ENCODE data around the gene NPRL2. TPM values are rescaled to one million over a fixed set of nuclear protein-coding genes. Genes with fewer than 3 reads are reported as not detected.

NPRL2 gene
- total RNA-seq, 1 experiment from 2014 or later = 20.6 TPM

DNA sequence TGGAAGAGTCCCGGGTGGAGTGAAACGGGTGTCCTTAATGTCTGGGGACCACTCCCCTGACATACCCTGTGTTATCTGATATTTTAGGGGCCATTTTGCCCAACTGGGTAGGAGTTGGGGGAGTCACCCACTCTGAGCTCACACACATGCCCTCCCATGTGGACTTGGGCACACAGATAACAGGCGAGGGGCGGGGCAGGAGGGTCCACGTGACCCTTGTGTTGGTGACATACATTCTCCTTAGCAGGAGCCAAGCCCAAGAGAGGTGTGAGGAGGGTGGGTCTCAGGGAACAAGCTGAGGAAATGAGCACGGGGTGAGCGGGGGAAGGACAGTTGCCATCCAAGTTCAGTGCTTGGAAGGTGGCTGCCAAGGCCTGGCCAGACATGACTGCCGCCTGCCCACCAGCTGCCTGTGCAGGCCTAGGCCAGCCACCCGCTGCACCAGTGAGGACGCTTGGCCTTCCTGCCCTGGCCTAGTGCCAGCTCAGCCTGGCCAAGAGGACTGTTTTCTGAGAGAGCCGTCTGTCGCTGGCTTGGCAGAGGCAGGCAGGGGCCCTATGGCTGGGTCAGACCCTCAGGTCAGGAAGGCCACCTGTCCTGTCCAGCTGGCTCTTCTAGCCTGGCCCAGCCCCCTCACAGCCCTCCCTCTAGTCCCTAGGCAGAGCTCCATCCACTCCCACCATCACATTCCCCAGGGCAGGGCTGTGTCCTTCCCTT lies 40.1 kb upstream of the NPRL2 start:
- H3K9me3 Mint-ChIP-seq = no peaks in the 10 kb centered on the region
- no peaks in the 10 kb centered on the region for H3K4me1 Mint-ChIP-seq
- TF ChIP-seq, protein P1, sequence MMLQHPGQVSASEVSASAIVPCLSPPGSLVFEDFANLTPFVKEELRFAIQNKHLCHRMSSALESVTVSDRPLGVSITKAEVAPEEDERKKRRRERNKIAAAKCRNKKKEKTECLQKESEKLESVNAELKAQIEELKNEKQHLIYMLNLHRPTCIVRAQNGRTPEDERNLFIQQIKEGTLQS (CRISPR knock-in tag; conservative IDR thresholded peaks at IDR 0.05) = no peak
- TF ChIP-seq ZNF263 (CRISPR knock-in tag; IDR thresholded peaks at IDR 0.05; ENCODE audit: low read depth) (no peak), OVOL2 (CRISPR knock-in tag; IDR thresholded peaks at IDR 0.05; ENCODE audit: borderline replicate concordance) (no peak), ZNF219 (CRISPR knock-in tag; IDR thresholded peaks at IDR 0.05; ENCODE audit: borderline replicate concordance) (no peak), NR1H2 (CRISPR knock-in tag; IDR thresholded peaks at IDR 0.05) (no peak)
- TF ChIP-seq, protein P2, sequence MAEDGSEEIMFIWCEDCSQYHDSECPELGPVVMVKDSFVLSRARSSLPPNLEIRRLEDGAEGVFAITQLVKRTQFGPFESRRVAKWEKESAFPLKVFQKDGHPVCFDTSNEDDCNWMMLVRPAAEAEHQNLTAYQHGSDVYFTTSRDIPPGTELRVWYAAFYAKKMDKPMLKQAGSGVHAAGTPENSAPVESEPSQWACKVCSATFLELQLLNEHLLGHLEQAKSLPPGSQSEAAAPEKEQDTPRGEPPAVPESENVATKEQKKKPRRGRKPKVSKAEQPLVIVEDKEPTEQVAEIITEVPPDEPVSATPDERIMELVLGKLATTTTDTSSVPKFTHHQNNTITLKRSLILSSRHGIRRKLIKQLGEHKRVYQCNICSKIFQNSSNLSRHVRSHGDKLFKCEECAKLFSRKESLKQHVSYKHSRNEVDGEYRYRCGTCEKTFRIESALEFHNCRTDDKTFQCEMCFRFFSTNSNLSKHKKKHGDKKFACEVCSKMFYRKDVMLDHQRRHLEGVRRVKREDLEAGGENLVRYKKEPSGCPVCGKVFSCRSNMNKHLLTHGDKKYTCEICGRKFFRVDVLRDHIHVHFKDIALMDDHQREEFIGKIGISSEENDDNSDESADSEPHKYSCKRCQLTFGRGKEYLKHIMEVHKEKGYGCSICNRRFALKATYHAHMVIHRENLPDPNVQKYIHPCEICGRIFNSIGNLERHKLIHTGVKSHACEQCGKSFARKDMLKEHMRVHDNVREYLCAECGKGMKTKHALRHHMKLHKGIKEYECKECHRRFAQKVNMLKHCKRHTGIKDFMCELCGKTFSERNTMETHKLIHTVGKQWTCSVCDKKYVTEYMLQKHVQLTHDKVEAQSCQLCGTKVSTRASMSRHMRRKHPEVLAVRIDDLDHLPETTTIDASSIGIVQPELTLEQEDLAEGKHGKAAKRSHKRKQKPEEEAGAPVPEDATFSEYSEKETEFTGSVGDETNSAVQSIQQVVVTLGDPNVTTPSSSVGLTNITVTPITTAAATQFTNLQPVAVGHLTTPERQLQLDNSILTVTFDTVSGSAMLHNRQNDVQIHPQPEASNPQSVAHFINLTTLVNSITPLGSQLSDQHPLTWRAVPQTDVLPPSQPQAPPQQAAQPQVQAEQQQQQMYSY (CRISPR knock-in tag; IDR thresholded peaks at IDR 0.05) = no peak
- TF ChIP-seq, protein P3, sequence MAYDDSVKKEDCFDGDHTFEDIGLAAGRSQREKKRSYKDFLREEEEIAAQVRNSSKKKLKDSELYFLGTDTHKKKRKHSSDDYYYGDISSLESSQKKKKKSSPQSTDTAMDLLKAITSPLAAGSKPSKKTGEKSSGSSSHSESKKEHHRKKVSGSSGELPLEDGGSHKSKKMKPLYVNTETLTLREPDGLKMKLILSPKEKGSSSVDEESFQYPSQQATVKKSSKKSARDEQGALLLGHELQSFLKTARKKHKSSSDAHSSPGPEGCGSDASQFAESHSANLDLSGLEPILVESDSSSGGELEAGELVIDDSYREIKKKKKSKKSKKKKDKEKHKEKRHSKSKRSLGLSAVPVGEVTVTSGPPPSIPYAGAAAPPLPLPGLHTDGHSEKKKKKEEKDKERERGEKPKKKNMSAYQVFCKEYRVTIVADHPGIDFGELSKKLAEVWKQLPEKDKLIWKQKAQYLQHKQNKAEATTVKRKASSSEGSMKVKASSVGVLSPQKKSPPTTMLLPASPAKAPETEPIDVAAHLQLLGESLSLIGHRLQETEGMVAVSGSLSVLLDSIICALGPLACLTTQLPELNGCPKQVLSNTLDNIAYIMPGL (CRISPR knock-in tag; IDR thresholded peaks at IDR 0.05) = no peak
- TF ChIP-seq, protein P4, sequence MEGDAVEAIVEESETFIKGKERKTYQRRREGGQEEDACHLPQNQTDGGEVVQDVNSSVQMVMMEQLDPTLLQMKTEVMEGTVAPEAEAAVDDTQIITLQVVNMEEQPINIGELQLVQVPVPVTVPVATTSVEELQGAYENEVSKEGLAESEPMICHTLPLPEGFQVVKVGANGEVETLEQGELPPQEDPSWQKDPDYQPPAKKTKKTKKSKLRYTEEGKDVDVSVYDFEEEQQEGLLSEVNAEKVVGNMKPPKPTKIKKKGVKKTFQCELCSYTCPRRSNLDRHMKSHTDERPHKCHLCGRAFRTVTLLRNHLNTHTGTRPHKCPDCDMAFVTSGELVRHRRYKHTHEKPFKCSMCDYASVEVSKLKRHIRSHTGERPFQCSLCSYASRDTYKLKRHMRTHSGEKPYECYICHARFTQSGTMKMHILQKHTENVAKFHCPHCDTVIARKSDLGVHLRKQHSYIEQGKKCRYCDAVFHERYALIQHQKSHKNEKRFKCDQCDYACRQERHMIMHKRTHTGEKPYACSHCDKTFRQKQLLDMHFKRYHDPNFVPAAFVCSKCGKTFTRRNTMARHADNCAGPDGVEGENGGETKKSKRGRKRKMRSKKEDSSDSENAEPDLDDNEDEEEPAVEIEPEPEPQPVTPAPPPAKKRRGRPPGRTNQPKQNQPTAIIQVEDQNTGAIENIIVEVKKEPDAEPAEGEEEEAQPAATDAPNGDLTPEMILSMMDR (IDR thresholded peaks at IDR 0.05) = no peak
- TF ChIP-seq, protein P5, sequence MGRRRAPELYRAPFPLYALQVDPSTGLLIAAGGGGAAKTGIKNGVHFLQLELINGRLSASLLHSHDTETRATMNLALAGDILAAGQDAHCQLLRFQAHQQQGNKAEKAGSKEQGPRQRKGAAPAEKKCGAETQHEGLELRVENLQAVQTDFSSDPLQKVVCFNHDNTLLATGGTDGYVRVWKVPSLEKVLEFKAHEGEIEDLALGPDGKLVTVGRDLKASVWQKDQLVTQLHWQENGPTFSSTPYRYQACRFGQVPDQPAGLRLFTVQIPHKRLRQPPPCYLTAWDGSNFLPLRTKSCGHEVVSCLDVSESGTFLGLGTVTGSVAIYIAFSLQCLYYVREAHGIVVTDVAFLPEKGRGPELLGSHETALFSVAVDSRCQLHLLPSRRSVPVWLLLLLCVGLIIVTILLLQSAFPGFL (CRISPR knock-in tag; IDR thresholded peaks at IDR 0.05; ENCODE audit: borderline replicate concordance) = no peak
- H3K4me3 Mint-ChIP-seq = no peak overlapping the region
- H3K36me3 Mint-ChIP-seq = no peaks in the 10 kb centered on the region
- ChIA-PET POLR2A (interaction anchor here (0.6 kb wide), 1 partner anchor 1328 kb away, joined by 4 read pairs; no protein-coding TSS in a partner anchor), CTCF (interaction anchor here (0.7 to 2.1 kb wide), 5 partner anchors 26 to 221 kb away, joined by 3 to 6 read pairs (median 4); partner anchors contain the start of genes CISH and TUSC2)
- no peak for DNase-seq (ENCODE audit: low spot score)
- no peak for ATAC-seq
- no peak overlapping the region for H3K27ac Mint-ChIP-seq
- no peaks in the 10 kb centered on the region for H3K27me3 Mint-ChIP-seq (ENCODE audit: low read depth)

DNA sequence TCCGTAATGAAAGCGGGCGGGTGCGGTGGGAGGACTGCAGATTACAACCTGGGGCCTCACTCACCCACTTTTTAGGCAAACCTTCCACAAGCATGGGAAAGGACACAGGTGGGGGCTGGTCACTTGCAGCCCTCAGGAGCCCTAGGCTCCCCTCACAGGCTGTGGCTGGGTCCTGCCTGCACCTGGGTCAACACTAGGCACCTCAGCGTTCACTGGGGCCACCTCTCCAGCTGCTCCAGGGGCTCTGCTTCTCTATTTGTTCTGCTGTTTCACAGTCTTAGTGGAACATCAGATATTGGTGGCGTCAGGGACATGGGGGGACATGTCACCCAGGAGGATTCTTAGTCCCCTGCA lies 38.8 kb upstream of the NPRL2 start:
- no peaks in the 10 kb centered on the region for H3K36me3 Mint-ChIP-seq
- no peak overlapping the region for H3K4me3 Mint-ChIP-seq
- CTCF ChIA-PET = interaction anchor here (1.2 to 2.1 kb wide), 7 partner anchors 19 to 222 kb away, joined by 3 to 13 read pairs (median 4); partner anchors contain the start of genes CISH and ZMYND10
- no peaks in the 10 kb centered on the region for H3K9me3 Mint-ChIP-seq
- no peak overlapping the region for H3K27ac Mint-ChIP-seq
- no peak for ATAC-seq
- no peaks in the 10 kb centered on the region for H3K27me3 Mint-ChIP-seq (ENCODE audit: low read depth)
- no peak for DNase-seq (ENCODE audit: low spot score)
- H3K4me1 Mint-ChIP-seq = no peaks in the 10 kb centered on the region
- POLR2A ChIA-PET = no interaction called here
- no peak for TF ChIP-seq NR3C1 (CRISPR knock-in tag; conservative IDR thresholded peaks at IDR 0.05; ENCODE audit: low read depth)
- no peak for TF ChIP-seq RORB (CRISPR knock-in tag; IDR thresholded peaks at IDR 0.05)
- TF ChIP-seq SMAD3 (CRISPR knock-in tag; IDR thresholded peaks at IDR 0.05; ENCODE audit: borderline replicate concordance) = no peak
- no peak for TF ChIP-seq NR1H2 (CRISPR knock-in tag; IDR thresholded peaks at IDR 0.05)
- no peak for TF ChIP-seq FOXJ3 (CRISPR knock-in tag; IDR thresholded peaks at IDR 0.05; ENCODE audit: borderline replicate concordance)
- no peak for TF ChIP-seq GRHL2 (CRISPR knock-in tag; IDR thresholded peaks at IDR 0.05; ENCODE audit: insufficient replicate concordance, severe bottlenecking)
- TF ChIP-seq, protein P6, sequence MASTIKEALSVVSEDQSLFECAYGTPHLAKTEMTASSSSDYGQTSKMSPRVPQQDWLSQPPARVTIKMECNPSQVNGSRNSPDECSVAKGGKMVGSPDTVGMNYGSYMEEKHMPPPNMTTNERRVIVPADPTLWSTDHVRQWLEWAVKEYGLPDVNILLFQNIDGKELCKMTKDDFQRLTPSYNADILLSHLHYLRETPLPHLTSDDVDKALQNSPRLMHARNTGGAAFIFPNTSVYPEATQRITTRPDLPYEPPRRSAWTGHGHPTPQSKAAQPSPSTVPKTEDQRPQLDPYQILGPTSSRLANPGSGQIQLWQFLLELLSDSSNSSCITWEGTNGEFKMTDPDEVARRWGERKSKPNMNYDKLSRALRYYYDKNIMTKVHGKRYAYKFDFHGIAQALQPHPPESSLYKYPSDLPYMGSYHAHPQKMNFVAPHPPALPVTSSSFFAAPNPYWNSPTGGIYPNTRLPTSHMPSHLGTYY (CRISPR knock-in tag; IDR thresholded peaks at IDR 0.05) = no peak
- TF ChIP-seq IRF2 (CRISPR knock-in tag; IDR thresholded peaks at IDR 0.05; ENCODE audit: borderline replicate concordance, low read depth) = no peak
- TF ChIP-seq, protein P7, sequence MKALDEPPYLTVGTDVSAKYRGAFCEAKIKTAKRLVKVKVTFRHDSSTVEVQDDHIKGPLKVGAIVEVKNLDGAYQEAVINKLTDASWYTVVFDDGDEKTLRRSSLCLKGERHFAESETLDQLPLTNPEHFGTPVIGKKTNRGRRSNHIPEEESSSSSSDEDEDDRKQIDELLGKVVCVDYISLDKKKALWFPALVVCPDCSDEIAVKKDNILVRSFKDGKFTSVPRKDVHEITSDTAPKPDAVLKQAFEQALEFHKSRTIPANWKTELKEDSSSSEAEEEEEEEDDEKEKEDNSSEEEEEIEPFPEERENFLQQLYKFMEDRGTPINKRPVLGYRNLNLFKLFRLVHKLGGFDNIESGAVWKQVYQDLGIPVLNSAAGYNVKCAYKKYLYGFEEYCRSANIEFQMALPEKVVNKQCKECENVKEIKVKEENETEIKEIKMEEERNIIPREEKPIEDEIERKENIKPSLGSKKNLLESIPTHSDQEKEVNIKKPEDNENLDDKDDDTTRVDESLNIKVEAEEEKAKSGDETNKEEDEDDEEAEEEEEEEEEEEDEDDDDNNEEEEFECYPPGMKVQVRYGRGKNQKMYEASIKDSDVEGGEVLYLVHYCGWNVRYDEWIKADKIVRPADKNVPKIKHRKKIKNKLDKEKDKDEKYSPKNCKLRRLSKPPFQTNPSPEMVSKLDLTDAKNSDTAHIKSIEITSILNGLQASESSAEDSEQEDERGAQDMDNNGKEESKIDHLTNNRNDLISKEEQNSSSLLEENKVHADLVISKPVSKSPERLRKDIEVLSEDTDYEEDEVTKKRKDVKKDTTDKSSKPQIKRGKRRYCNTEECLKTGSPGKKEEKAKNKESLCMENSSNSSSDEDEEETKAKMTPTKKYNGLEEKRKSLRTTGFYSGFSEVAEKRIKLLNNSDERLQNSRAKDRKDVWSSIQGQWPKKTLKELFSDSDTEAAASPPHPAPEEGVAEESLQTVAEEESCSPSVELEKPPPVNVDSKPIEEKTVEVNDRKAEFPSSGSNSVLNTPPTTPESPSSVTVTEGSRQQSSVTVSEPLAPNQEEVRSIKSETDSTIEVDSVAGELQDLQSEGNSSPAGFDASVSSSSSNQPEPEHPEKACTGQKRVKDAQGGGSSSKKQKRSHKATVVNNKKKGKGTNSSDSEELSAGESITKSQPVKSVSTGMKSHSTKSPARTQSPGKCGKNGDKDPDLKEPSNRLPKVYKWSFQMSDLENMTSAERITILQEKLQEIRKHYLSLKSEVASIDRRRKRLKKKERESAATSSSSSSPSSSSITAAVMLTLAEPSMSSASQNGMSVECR (CRISPR knock-in tag; IDR thresholded peaks at IDR 0.05; ENCODE audit: borderline replicate concordance) = no peak
- TF ChIP-seq CREB1 (CRISPR knock-in tag; IDR thresholded peaks at IDR 0.05) = no peak
- TF ChIP-seq NFE2L1 (CRISPR knock-in tag; IDR thresholded peaks at IDR 0.05) = no peak

Measured in WTC11 (cell line).